Vein endothelial cell (primary cell): Measurements from ENCODE around the gene PDGFRA. TPM values are rescaled to one million over a fixed set of nuclear protein-coding genes. Genes with fewer than 3 reads are reported as not detected.

Source experiments
- total RNA-seq: library from RNA; depleted of rRNA; stranded (reverse); fragments of >200 nt; gene quantifications from 2 replicates; pipeline ENCODE4 v1.2.3, GENCODE V29; 2012

PDGFRA gene
- 0.33 and 1.2 TPM in 2 replicates for total RNA-seq

GRCh38 chr4:54228961-54229501 lies at the start of gene PDGFRA:
Gene PDGFRA, plus strand, starts transcription at chr4:54229293. Its CDS starts 29,476 bp downstream, at chr4:54258769.

Other genes starting within 250 kb of the PDGFRA start
- 77.0 and 89.2 TPM in 2 replicates for gene CHIC2, start 164.7 kb upstream of the PDGFRA start, total RNA-seq
- gene GSX2, start 129.1 kb upstream of the PDGFRA start, total RNA-seq: not detected in 2 replicates